Umbilical cord (tissue), 2 donors: ENCODE results near the gene PBXIP1. TPM values are rescaled to one million over a fixed set of nuclear protein-coding genes. Genes with fewer than 3 reads are reported as not detected.

ENCODE experiments used
- DNase-seq: peaks from one replicate; pipeline ENCODE4 v3.0.0-alpha.2; 2015; ENCODE audit warnings: low spot score
- total RNA-seq: library from RNA; depleted of rRNA; stranded (reverse); fragments of >200 nt; gene quantifications from one replicate; pipeline ENCODE4 v1.2.3, GENCODE V29; 2014; ENCODE audit warnings: low replicate concordance; ENCODE audit not compliant: insufficient read depth

Gene PBXIP1
- 120 TPM for total RNA-seq

GRCh38 chr1:154955718-154956543 lies at the start of gene PBXIP1:
PBXIP1 (minus strand) TSS chr1:154956099; CDS start chr1:154953721, 2,378 bp downstream.
- DNase-seq: peak; percentile 98

GRCh38 chr1:155005076-155006011 lies 49.4 kb upstream of the PBXIP1 start:
- no peak for DNase-seq

GRCh38 chr1:155004352-155005075 lies 48.6 kb upstream of the PBXIP1 start:
- no peak for DNase-seq

GRCh38 chr1:155003766-155004351 lies 48.0 kb upstream of the PBXIP1 start:
- peak; percentile 48 for DNase-seq

- DNase-seq: peak; percentile 39
Observed at GRCh38 chr1:155003227-155003765, 47.4 kb upstream of the PBXIP1 start.

GRCh38 chr1:155002464-155003226 lies 46.7 kb upstream of the PBXIP1 start, which contains the start of gene ZBTB7B:
ZBTB7B (plus strand) TSS chr1:155002802; CDS start chr1:155014661, 11,859 bp downstream.
- DNase-seq: peak; percentile 41

- DNase-seq: peak; percentile 100
Observed at GRCh38 chr1:155001675-155002463, 46.0 kb upstream of the PBXIP1 start.

- no peak for DNase-seq
Observed at GRCh38 chr1:155001425-155001674, 45.5 kb upstream of the PBXIP1 start.

- peak; percentile 96 for DNase-seq
Observed at GRCh38 chr1:155000726-155001424, 45.0 kb upstream of the PBXIP1 start.

- no peak for DNase-seq
Observed at GRCh38 chr1:155000411-155000725, 44.5 kb upstream of the PBXIP1 start.

GRCh38 chr1:154999571-155000410 lies 43.9 kb upstream of the PBXIP1 start:
- DNase-seq: peak; percentile 71

GRCh38 chr1:154998818-154999570 lies 43.1 kb upstream of the PBXIP1 start:
- DNase-seq: peak; percentile 84

- DNase-seq: no peak
Observed at GRCh38 chr1:154998201-154998780, 42.4 kb upstream of the PBXIP1 start.

GRCh38 chr1:154996966-154997701 lies 41.2 kb upstream of the PBXIP1 start:
- DNase-seq: no peak

- peak; percentile 80 for DNase-seq
Observed at GRCh38 chr1:154995301-154995983, 39.5 kb upstream of the PBXIP1 start.

- no peak for DNase-seq
Observed at GRCh38 chr1:154994591-154994990, 38.7 kb upstream of the PBXIP1 start.
